CD8-positive, alpha-beta memory T cell (primary cell): Measurements from ENCODE around the gene EMD. TPM values are rescaled to one million over a fixed set of nuclear protein-coding genes. Genes with fewer than 3 reads are reported as not detected.
"Not testable (repeated sequence)": the region's sequence is repeated elsewhere in the genome, so short reads cannot be mapped to it uniquely, and the experiment has no call there.

Experiments used
- CTCF ChIA-PET: fragments of 350-600 bp; sonication (Branson Sonifier 250); formaldehyde crosslinking; loops from one replicate; lab custom pipeline; 2021; ENCODE audit warnings: antibody characterized with exemption; lab: Charles Lee
- POLR2A ChIA-PET: fragments of 350-600 bp; sonication (Branson Sonifier 250); formaldehyde crosslinking; loops from one replicate; lab custom pipeline; 2021; ENCODE audit warnings: antibody characterized with exemption; lab: Charles Lee
- DNase-seq, 5 donors: peaks; one replicate each; pipeline versions ENCODE4 v3.0.0 to v3.0.0-alpha.2; 2020 to 2022; ENCODE audit warnings: mixed read lengths in 1 of 5
- H3K27ac ChIP-seq: one replicate; pipeline ENCODE4 v1.7.0; 2013; ENCODE audit warnings: low read depth, mild to moderate bottlenecking, low read length, moderate library complexity
- H3K27me3 ChIP-seq: 2 replicates; pipeline ENCODE4 v1.7.0; 2013; ENCODE audit warnings: low read length, mild to moderate bottlenecking; ENCODE audit not compliant: insufficient read depth, poor library complexity, severe bottlenecking
- H3K36me3 ChIP-seq: 2 replicates; pipeline ENCODE4 v1.7.0; 2013; ENCODE audit warnings: mild to moderate bottlenecking, low read length, moderate library complexity; ENCODE audit not compliant: insufficient read depth
- H3K4me1 ChIP-seq: 2 replicates; pipeline ENCODE4 v1.7.0; 2013; ENCODE audit warnings: mild to moderate bottlenecking, low read length, moderate library complexity; ENCODE audit not compliant: insufficient read depth
- H3K4me3 ChIP-seq: 2 replicates; pipeline ENCODE4 v1.7.0; 2013; ENCODE audit warnings: mild to moderate bottlenecking, low read length
- H3K9me3 ChIP-seq: 2 replicates; pipeline ENCODE4 v1.7.0; 2013; ENCODE audit warnings: mild to moderate bottlenecking, low read length
- H3K27ac Mint-ChIP-seq, 8 donors: one replicate each; pipeline ENCODE4 v1.8.0; 2020 to 2021; ENCODE audit warnings: mixed read lengths in 8 of 8, mild to moderate bottlenecking in 6 of 8, inconsistent platforms in 3 of 8, moderate library complexity in 3 of 8
- H3K27me3 Mint-ChIP-seq, 2 donors: one replicate each; pipeline ENCODE4 v1.8.0; 2020 to 2021; ENCODE audit warnings: mixed read lengths in 2 of 2, mild to moderate bottlenecking in 1 of 2, moderate library complexity in 1 of 2
- H3K36me3 Mint-ChIP-seq, 3 donors: one replicate each; pipeline ENCODE4 v1.8.0; 2020 to 2021; ENCODE audit warnings: mixed read lengths in 3 of 3, inconsistent platforms in 1 of 3, mild to moderate bottlenecking in 1 of 3
- H3K4me1 Mint-ChIP-seq, 3 donors: one replicate each; pipeline ENCODE4 v1.8.0; 2020 to 2021; ENCODE audit warnings: mixed read lengths in 3 of 3, inconsistent platforms in 1 of 3, mild to moderate bottlenecking in 1 of 3
- H3K4me3 Mint-ChIP-seq, 7 donors: one replicate each; pipeline ENCODE4 v1.8.0; 2020 to 2021; ENCODE audit warnings: mixed read lengths in 7 of 7, mild to moderate bottlenecking in 6 of 7, moderate library complexity in 4 of 7, inconsistent platforms in 2 of 7
- H3K9me3 Mint-ChIP-seq, 5 donors: one replicate each; pipeline ENCODE4 v1.8.0; 2020 to 2022; ENCODE audit warnings: mixed read lengths in 5 of 5, mild to moderate bottlenecking in 3 of 5, moderate library complexity in 2 of 5, inconsistent platforms in 1 of 5
- polyA plus RNA-seq: library from polyadenylated mRNA; unstranded; fragments of 300-500 nt; fragmentation: Illumina TruSeq; gene quantifications from one replicate; pipeline ENCODE4 v1.2.3, GENCODE V29; 2021
- total RNA-seq, 2 experiments: library from RNA; stranded (reverse); gene quantifications; one replicate each; pipeline ENCODE4 v1.2.3, GENCODE V29; 2021

EMD gene
- total and polyA plus RNA-seq, 3 experiments from 2014 or later = 37.2 to 119 (median 107) TPM

DNA sequence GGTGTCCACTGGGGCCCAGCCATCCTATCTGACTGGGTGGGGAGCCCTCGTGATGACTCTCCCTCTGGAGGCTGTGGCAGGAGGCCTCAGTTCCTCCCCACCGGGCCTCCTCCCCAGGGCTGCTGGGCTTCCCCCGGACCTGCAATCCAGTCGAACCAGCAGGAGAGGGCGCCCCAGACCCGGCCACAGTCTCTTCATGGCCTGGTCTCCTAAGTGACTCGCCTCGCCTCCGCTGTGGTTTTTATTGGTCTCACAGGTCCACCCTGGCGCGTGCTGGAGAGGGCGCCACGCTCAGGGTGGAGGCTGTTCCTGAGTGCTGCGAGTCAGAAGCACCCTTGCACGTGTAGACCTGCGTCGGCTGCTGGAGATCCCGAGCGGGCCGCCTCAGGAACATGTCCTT lies 35.5 kb upstream of the EMD start:
- POLR2A ChIA-PET, DNase-seq, H3K9me3 Mint-ChIP-seq: not testable (repeated sequence)

DNA sequence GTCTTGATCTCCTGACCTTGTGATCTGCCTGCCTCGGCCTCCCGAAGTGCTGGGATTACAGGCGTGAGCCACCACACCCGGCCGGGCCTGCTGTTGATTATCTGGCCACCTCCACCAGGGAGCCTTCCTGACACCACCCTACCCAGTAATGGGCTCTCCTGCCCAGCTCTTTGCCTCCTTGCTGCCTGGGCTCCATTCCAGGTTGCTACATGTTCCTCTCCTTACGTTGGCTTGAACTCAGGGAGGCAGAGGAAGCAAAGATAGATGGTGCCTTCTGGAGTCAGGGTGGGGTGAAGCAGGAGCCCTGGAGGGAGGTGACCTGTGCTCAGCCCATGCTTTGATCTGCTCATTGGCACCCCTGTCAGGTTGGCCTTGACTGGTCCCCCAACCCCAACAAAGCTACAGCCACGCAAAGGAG lies 31.0 kb upstream of the EMD start:
- Mint-ChIP-seq H3K27me3 (peaks cover 0 to 2% of the 10 kb centered on the region in 2 donors), H3K27ac (peak overlapping the region; percentile 68 to 99 (median 96)), H3K9me3 (peaks cover 0 to 2% (median 0%) of the 10 kb centered on the region in 5 donors), H3K4me1 (peaks cover 53 to 58% (median 54%) of the 10 kb centered on the region in 3 donors), H3K36me3 (peaks cover 0 to 52% (median 0%) of the 10 kb centered on the region in 3 donors), H3K4me3 (peak overlapping the region in 6 of 7 donors; percentile 30 to 84 (median 54))
- DNase-seq = peak in 1 of 5 donors; percentile 36
- H3K27me3 ChIP-seq = no peaks in the 10 kb centered on the region
- POLR2A ChIA-PET = interaction anchor here (1.4 to 1.7 kb wide), 3 partner anchors 20 to 31 kb away, joined by 4 to 6 read pairs (median 5); partner anchors contain the start of gene EMD
- H3K9me3 ChIP-seq = no peaks in the 10 kb centered on the region
- H3K4me3 ChIP-seq = no peak overlapping the region
- peaks cover 55% of the 10 kb centered on the region for H3K4me1 ChIP-seq
- no peak overlapping the region for H3K27ac ChIP-seq
- peaks cover 26% of the 10 kb centered on the region for H3K36me3 ChIP-seq
- CTCF ChIA-PET = no interaction called here

More for the DNA sequence above, 35.5 kb upstream of the EMD start:
- peaks cover 13 to 15% (median 13%) of the 10 kb centered on the region in 3 donors for H3K4me1 Mint-ChIP-seq
- H3K27me3 ChIP-seq, CTCF ChIA-PET, H3K27me3 Mint-ChIP-seq, H3K27ac Mint-ChIP-seq, H3K36me3 Mint-ChIP-seq, H3K9me3 ChIP-seq, H3K4me3 ChIP-seq, H3K36me3 ChIP-seq, H3K27ac ChIP-seq, H3K4me3 Mint-ChIP-seq: not testable (repeated sequence)
- peaks cover 11% of the 10 kb centered on the region for H3K4me1 ChIP-seq

DNA sequence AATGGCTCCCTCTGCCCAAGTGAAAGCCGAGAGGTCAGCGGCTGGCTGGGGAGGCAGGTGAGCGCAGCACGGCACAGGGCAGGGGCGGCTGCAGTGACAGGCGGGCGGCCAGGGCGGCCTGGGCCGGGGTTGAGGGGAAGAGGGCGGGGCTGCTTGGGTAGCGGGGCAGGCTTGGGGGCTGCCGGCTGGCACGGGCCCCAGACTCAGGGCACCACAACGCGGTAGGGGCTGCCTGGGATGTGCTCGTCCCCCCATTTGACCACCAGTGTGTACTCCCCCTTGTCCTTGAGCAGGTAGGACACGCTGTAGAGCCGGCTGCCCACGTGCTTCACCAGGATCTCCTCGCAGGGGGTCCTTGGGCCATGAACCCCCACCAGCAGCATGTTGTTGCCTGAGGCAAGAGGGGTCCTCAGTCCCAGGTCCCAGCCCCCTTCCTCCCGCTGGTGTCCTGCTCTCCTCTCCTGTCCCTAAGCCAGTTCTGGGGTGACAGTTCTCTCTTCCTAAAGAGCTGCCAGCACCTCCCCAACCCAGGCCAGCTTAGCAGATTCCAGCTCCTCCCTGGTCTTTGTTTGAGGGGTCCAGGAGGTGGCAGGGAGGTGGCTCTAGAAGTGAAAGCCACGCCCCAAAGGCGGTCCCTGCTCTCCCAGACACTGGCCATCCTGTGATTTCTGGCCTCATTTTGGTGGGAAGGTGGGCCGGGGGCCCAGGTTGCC lies 30.3 kb upstream of the EMD start:
- H3K36me3 Mint-ChIP-seq = peaks cover 0 to 59% (median 0%) of the 10 kb centered on the region in 3 donors
- Histone ChIP-seq H3K4me1 (peaks cover 62% of the 10 kb centered on the region), H3K9me3 (no peaks in the 10 kb centered on the region), H3K4me3 (no peak overlapping the region), H3K36me3 (peaks cover 32% of the 10 kb centered on the region), H3K27me3 (no peaks in the 10 kb centered on the region), H3K27ac (no peak overlapping the region)
- H3K27me3 Mint-ChIP-seq = peaks cover 0 to 2% of the 10 kb centered on the region in 2 donors
- peaks cover 0 to 2% (median 0%) of the 10 kb centered on the region in 5 donors for H3K9me3 Mint-ChIP-seq
- peak overlapping the region in 5 of 7 donors; percentile 30 to 68 (median 52) for H3K4me3 Mint-ChIP-seq
- ChIA-PET CTCF (no interaction called here), POLR2A (interaction anchor here (1.2 to 1.7 kb wide), 2 partner anchors 20 to 22 kb away, joined by 4 to 5 read pairs; no protein-coding TSS in a partner anchor)
- DNase-seq = peak in 2 of 5 donors; percentile 2 to 48
- peaks cover 57 to 64% (median 58%) of the 10 kb centered on the region in 3 donors for H3K4me1 Mint-ChIP-seq
- H3K27ac Mint-ChIP-seq = peak overlapping the region; percentile 34 to 99 (median 96)

DNA sequence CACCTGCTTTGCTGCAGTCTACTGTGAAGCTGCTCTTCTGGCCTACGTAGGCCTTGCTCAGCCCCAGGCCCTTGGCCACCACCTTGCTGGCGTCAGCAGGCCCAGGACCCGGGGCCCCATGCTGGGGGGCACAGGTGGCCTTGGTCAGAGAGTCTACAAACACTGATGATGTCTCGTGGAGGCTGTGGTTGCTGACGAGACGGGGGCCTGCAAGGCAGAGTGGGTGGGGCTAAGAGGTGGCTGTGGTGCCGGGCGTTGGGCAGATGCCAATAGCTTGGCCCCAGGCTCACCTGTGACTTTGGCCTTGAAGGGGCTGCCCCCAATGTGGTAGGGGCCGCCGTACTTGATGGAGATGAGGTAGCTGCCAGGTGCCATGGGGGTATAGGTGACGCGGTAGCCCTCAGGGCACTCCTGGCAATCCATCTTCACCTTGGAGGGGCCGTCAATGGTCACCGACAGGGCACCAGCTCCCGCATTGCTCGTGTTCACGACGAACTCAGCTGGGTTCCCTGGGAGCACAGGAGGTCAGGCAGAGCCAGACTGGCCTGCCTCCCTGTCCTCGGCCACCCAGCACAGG lies 29.6 kb upstream of the EMD start:
- H3K9me3 ChIP-seq = no peaks in the 10 kb centered on the region
- Mint-ChIP-seq H3K4me1 (peaks cover 61 to 71% (median 65%) of the 10 kb centered on the region in 3 donors), H3K27me3 (peaks cover 0 to 2% of the 10 kb centered on the region in 2 donors), H3K27ac (peak overlapping the region in 7 of 8 donors; percentile 34 to 98 (median 95)), H3K36me3 (peaks cover 0 to 66% (median 0%) of the 10 kb centered on the region in 3 donors), H3K9me3 (peaks cover 0 to 2% (median 0%) of the 10 kb centered on the region in 5 donors), H3K4me3 (peak overlapping the region in 3 of 7 donors; percentile 68 to 75 (median 75))
- no peak overlapping the region for H3K27ac ChIP-seq
- ChIA-PET CTCF (interaction anchor here (2.1 kb wide), 1 partner anchor 25 kb away, joined by 8 read pairs; the partner anchor contains the start of gene FLNA), POLR2A (interaction anchor here (1.2 to 1.7 kb wide), 2 partner anchors 19 to 22 kb away, joined by 4 to 5 read pairs; no protein-coding TSS in a partner anchor)
- DNase-seq = peak in 2 of 5 donors; percentile 21 to 57
- H3K36me3 ChIP-seq = peaks cover 38% of the 10 kb centered on the region
- peaks cover 66% of the 10 kb centered on the region for H3K4me1 ChIP-seq
- no peaks in the 10 kb centered on the region for H3K27me3 ChIP-seq
- no peak overlapping the region for H3K4me3 ChIP-seq

DNA sequence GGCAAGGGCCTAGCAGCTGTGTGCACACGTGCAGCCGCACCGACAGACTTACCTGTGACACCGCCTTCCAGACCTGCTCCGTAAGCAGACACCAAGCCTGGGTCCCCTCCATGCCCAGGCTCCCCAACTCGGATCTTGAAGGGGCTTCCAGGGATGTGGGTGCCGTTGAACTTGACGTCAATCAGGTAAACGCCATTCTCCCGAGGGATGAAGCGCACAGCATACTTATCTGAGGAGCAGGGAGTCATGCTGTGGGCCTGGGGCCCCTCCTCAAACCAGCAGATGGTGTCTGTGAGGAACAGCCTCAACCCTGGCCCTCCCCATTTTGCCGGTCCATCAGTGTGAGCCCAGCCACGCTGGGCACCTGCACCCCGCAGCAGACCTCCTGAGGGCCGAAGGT lies 29.1 kb upstream of the EMD start:
- ChIA-PET POLR2A (interaction anchor here (1.7 kb wide), 1 partner anchor 19 kb away, joined by 5 read pairs; no protein-coding TSS in a partner anchor), CTCF (interaction anchor here (1.9 to 2.1 kb wide), 2 partner anchors 19 to 24 kb away, joined by 5 to 8 read pairs; partner anchors contain the start of gene FLNA)
- Histone ChIP-seq H3K36me3 (peaks cover 38% of the 10 kb centered on the region), H3K27me3 (no peaks in the 10 kb centered on the region), H3K4me1 (peaks cover 70% of the 10 kb centered on the region), H3K9me3 (no peaks in the 10 kb centered on the region), H3K27ac (no peak overlapping the region), H3K4me3 (no peak overlapping the region)
- Mint-ChIP-seq H3K9me3 (peaks cover 0 to 2% (median 0%) of the 10 kb centered on the region in 5 donors), H3K4me1 (peaks cover 62 to 76% (median 65%) of the 10 kb centered on the region in 3 donors), H3K36me3 (peaks cover 0 to 70% (median 0%) of the 10 kb centered on the region in 3 donors), H3K4me3 (peak overlapping the region in 4 of 7 donors; percentile 8 to 75 (median 66)), H3K27me3 (peaks cover 0 to 2% of the 10 kb centered on the region in 2 donors), H3K27ac (peak overlapping the region; percentile 34 to 100 (median 96))
- peak in 1 of 5 donors; percentile 19 for DNase-seq

DNA sequence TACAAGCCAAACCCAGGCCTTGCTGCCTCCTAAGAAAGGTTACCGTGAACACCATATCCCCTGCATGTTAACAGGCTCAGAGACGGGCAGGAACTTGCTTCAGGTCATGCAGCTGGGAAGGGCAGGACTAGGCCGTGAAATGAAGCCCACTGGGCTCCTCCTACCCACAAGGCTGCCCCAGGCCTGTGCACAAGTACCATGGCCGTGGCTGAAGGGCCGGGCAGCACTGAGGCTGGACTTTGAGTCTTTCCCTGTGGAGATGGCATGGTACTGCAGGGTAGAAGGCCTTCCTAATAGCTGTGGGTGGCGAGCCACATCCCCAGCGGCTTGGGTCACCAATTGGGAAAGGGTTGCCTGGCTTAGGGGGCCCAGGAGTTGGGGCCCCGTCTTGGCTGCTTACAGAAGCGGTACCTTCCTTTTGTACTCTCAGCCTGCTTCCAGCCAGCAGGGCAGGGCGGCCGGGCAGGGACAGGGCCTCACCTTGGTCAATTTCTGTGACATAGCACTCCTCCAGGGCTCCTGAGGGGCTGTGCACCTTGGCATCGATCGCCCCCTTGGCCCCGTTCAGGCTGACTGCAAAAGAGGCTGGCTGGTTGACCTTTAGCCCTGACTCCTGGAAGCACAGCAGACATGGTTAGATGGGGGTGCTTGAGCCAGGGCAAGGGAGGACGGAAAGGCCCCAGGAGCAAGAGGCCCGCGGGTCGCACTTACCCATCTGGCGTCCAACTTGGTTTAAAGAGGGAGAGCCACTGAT lies 28.5 kb upstream of the EMD start:
- Mint-ChIP-seq H3K9me3 (peaks cover 0 to 2% (median 0%) of the 10 kb centered on the region in 5 donors), H3K27me3 (peaks cover 0 to 2% of the 10 kb centered on the region in 2 donors), H3K4me3 (peak overlapping the region; percentile 27 to 87 (median 75)), H3K4me1 (peaks cover 63 to 76% (median 65%) of the 10 kb centered on the region in 3 donors), H3K36me3 (peaks cover 0 to 72% (median 0%) of the 10 kb centered on the region in 3 donors), H3K27ac (peak overlapping the region; percentile 82 to 100 (median 96))
- CTCF ChIA-PET = interaction anchor here (1.9 to 2.1 kb wide), 2 partner anchors 18 to 23 kb away, joined by 5 to 8 read pairs; partner anchors contain the start of gene FLNA
- Histone ChIP-seq H3K4me3 (no peak overlapping the region), H3K9me3 (no peaks in the 10 kb centered on the region), H3K4me1 (peaks cover 75% of the 10 kb centered on the region), H3K36me3 (peaks cover 38% of the 10 kb centered on the region), H3K27ac (no peak overlapping the region), H3K27me3 (no peaks in the 10 kb centered on the region)
- POLR2A ChIA-PET = interaction anchor here (0.6 kb wide), 1 partner anchor 195 kb away, joined by 4 read pairs; no protein-coding TSS in a partner anchor
- DNase-seq = peak in 1 of 5 donors; percentile 38
